K562 (cell line): ENCODE measurements around the gene SF3B3. TPM values are rescaled to one million over a fixed set of nuclear protein-coding genes. Genes with fewer than 3 reads are reported as not detected.

Experiments used
- ATAC-seq: fragments of 200-7000 bp; cut with Tn5 transposase; 3 replicates; pipeline ENCODE4 v1.9.1; 2020; ENCODE audit warnings: moderate library complexity
- BruUV-seq: library from RNA; stranded (reverse); fragments of 400-500 nt; replicated peaks from 2 replicates; lab custom pipeline; 2021; lab: Mats Ljungman, UMichigan
- CTCF ChIA-PET: fragments of 300-600 bp; formaldehyde crosslinking; extraction: SDS; loops from one replicate; lab custom pipeline; 2021; ENCODE audit warnings: low intra/inter-chr PET ratio; lab: Yijun Ruan, JAX
- POLR2A ChIA-PET: fragments of 300-600, 350-650 bp; sonication (Branson Sonifier 250); formaldehyde crosslinking; extraction: SDS; loops from one replicate; lab custom pipeline; 2021; ENCODE audit warnings: antibody characterized with exemption, inconsistent platforms; lab: Yijun Ruan, JAX
- DNase-seq, 4 experiments: peaks; one replicate each; pipeline versions ENCODE4 v3.0.0 to v3.0.0-alpha.2; 2011 to 2018; ENCODE audit warnings: low spot score in 3 of 4, mixed read lengths in 3 of 4; ENCODE audit errors: extremely low read depth in 1 of 4
- FAIRE-seq: peaks from 2 replicates; lab custom pipeline; 2011; peaks lifted over from hg19 to GRCh38; lab: Jason Lieb, UNC
- H2AFZ ChIP-seq: 2 replicates; pipeline ENCODE4 v1.6.0; 2011; ENCODE audit warnings: low read depth, low read length, control low read depth, inconsistent platforms
- H3K27ac ChIP-seq: fragments of 200-600 bp; 3 replicates; pipeline ENCODE4 v1.8.0; 2011; ENCODE audit warnings: low read depth, mild to moderate bottlenecking, control low read depth, inconsistent platforms, low read length, moderate library complexity, mixed read lengths; ENCODE audit errors: extremely low read depth
- H3K27me3 ChIP-seq, 2 experiments: fragments of 300-600 bp in 1 of 2; 2 replicates in 1 of 2; 3 replicates in 1 of 2; pipeline versions ENCODE4 v1.6.0 to v1.8.0; 2011; ENCODE audit warnings: inconsistent platforms in 2 of 2, low read length in 2 of 2, mild to moderate bottlenecking in 1 of 2, mixed read lengths in 1 of 2, moderate library complexity in 1 of 2; ENCODE audit not compliant: control insufficient read depth in 2 of 2, insufficient read depth in 2 of 2
- H3K36me3 ChIP-seq: fragments of 300-600 bp; 3 replicates; pipeline ENCODE4 v1.8.0; 2011; ENCODE audit warnings: mild to moderate bottlenecking, low read length, inconsistent platforms; ENCODE audit not compliant: control insufficient read depth, insufficient read depth
- H3K4me1 ChIP-seq, 2 experiments: fragments of 200-600 bp in 1 of 2; replicated peaks in 1 of 2; 2 replicates in 1 of 2; 3 replicates in 1 of 2; pipeline versions ENCODE4 v1.5.1 to v1.8.0; 2011; ENCODE audit warnings: inconsistent platforms in 2 of 2, low read length in 2 of 2, mild to moderate bottlenecking in 1 of 2, mixed read lengths in 1 of 2, moderate library complexity in 1 of 2; ENCODE audit not compliant: control insufficient read depth in 2 of 2, insufficient read depth in 2 of 2
- H3K4me2 ChIP-seq: 2 replicates; pipeline ENCODE4 v1.6.1; 2011; ENCODE audit warnings: low read length, control low read depth, inconsistent platforms, mixed read lengths; ENCODE audit not compliant: insufficient read depth
- H3K4me3 ChIP-seq: fragments of 200-600 bp; sonication (generic), shearing (Covaris generic); 2 replicates; pipeline ENCODE4 v1.5.1; 2016; ENCODE audit warnings: control low read depth, inconsistent platforms
- H3K79me2 ChIP-seq: fragments of 200-600 bp; 3 replicates; pipeline ENCODE4 v1.8.0; 2011; ENCODE audit warnings: low read length, inconsistent platforms; ENCODE audit not compliant: control insufficient read depth, insufficient read depth
- H3K9ac ChIP-seq, 2 experiments: 2 replicates each; pipeline versions ENCODE4 v1.6.0 to v1.6.1; 2011; ENCODE audit warnings: low read depth in 2 of 2, low read length in 2 of 2, control low read depth in 1 of 2, inconsistent platforms in 1 of 2, mild to moderate bottlenecking in 1 of 2, mixed read lengths in 1 of 2; ENCODE audit not compliant: insufficient read depth in 1 of 2
- H3K9me1 ChIP-seq: one replicate; pipeline ENCODE4 v1.6.0; 2011; ENCODE audit warnings: inconsistent platforms, mild to moderate bottlenecking, low read length, moderate library complexity; ENCODE audit not compliant: control insufficient read depth, insufficient read depth
- H3K9me3 ChIP-seq: replicated peaks from 2 replicates; pipeline ENCODE4 v1.5.1; 2011; ENCODE audit warnings: low read depth, low read length, inconsistent platforms; ENCODE audit not compliant: control insufficient read depth, insufficient read depth
- H4K20me1 ChIP-seq: replicated peaks from 2 replicates; pipeline ENCODE4 v1.6.1; 2011; ENCODE audit warnings: low read length, inconsistent platforms, mixed read lengths; ENCODE audit not compliant: control insufficient read depth, insufficient read depth
- NFYB ChIP-seq: IDR thresholded peaks from 2 replicates; pipeline ENCODE4 v1.6.1; 2011; ENCODE audit warnings: mild to moderate bottlenecking, moderate library complexity; ENCODE audit not compliant: insufficient read length; ENCODE audit errors: extremely low read depth
- POLR2AphosphoS5 ChIP-seq: IDR thresholded peaks from 2 replicates; pipeline ENCODE4 v1.6.1; 2011; ENCODE audit warnings: mild to moderate bottlenecking, low read depth, low read length, moderate library complexity; ENCODE audit not compliant: control insufficient read depth, insufficient read depth
- RBFOX2 ChIP-seq: fragments of 200-400 bp; formaldehyde crosslinking; IDR thresholded peaks from 2 replicates; pipeline ENCODE4 v1.6.1; 2017; ENCODE audit warnings: low read depth, mild to moderate bottlenecking, low read length, moderate library complexity
- SAFB ChIP-seq: fragments of 200-400 bp; formaldehyde crosslinking; IDR thresholded peaks from 2 replicates; pipeline ENCODE4 v1.6.1; 2017; ENCODE audit warnings: low read depth, low read length, borderline replicate concordance
- ZSCAN32 ChIP-seq: fragments of 450-650 bp; formaldehyde crosslinking; IDR thresholded peaks from 2 replicates; pipeline ENCODE4 v1.4.0; 2020; ENCODE audit warnings: mild to moderate bottlenecking, moderate library complexity
- WGBS: fragments of 100-300 bp; shearing (Covaris generic); methylation state at CpG from one replicate; pipeline ENCODE4 v1.1.6; 2016; ENCODE audit warnings: low coverage, mixed read lengths; ENCODE audit not compliant: insufficient coverage; ENCODE audit errors: missing lambda C conversion rate; 5-methylcytosine and 5-hydroxymethylcytosine counted together
- in situ Hi-C: fragments of 300-500 bp; cut with MboI; formaldehyde crosslinking; loops from 4 replicates; pipeline ENCODE4 v1.15.0; 2018; ENCODE audit warnings: inconsistent platforms, mixed read lengths
- intact Hi-C: fragments of 100-400 bp; cut with micrococcal nuclease; formaldehyde crosslinking; loops from 2 replicates; pipeline ENCODE4 v1.14.2; 2022
- polyA plus RNA-seq, 8 experiments: library from polyadenylated mRNA; depleted of rRNA in 4 of 8; stranded (reverse) in 5 of 8; unstranded in 3 of 8; fragments of >200 nt; fragmentation: Nextera tagmentation in 2 of 8; fragmentation: Illumina TruSeq in 1 of 8; extraction: Ambion mirVana in 2 of 8; extraction: Trizol in 1 of 8; gene quantifications; 2 replicates each; pipeline versions ENCODE4 v1.2.1 to v1.2.3, GENCODE V29; 2011 to 2014; ENCODE audit warnings: inconsistent platforms in 1 of 8, missing spikeins in 1 of 8
- total RNA-seq, 7 experiments: library from RNA; depleted of rRNA in 6 of 7; stranded (reverse); fragments of >200 nt in 6 of 7; fragmentation: Illumina TruSeq in 2 of 7; extraction: Trizol in 2 of 7; gene quantifications; 2 replicates each; pipeline versions ENCODE4 v1.2.1 to v1.2.3, GENCODE V29; 2011 to 2021; ENCODE audit warnings: low replicate concordance in 1 of 7
- TF ChIP-seq, protein P1 (sequence below), 2 experiments: IDR thresholded peaks; 2 replicates each; pipeline ENCODE4 v1.6.1; 2012; ENCODE audit warnings: improper control_type of control experiment in 2 of 2, low read depth in 2 of 2, low read length in 2 of 2, borderline replicate concordance in 1 of 2

The SF3B3 gene
- total and polyA plus RNA-seq, 9 of the 15 experiments (the other 6 are each of a cell fraction or from before 2014, with no cell fraction given), result 98.9 to 546 (median 221) TPM

GRCh38 chr16:70605283-70605657 is 81.7 kb downstream of the SF3B3 start:
- in situ Hi-C loops (no loop called here), intact Hi-C loops (no loop called here)
- DNase-seq, result no peak
- H4K20me1 ChIP-seq, result 0 out of 2 replicates have a peak, but pooled peaks cover 3% of the 10 kb centered on the region
- H3K4me3 ChIP-seq, result no peak overlapping the region
- H2AFZ ChIP-seq, result no peak overlapping the region
- H3K4me1 ChIP-seq, result peaks cover 0 to 3% of the 10 kb centered on the region in 2 experiments; a peak in 1 of 5 replicates
- no peaks in the 10 kb centered on the region for H3K36me3 ChIP-seq
- no peak overlapping the region for H3K4me2 ChIP-seq
- no peak overlapping the region for H3K27ac ChIP-seq
- H3K9ac ChIP-seq, result no peak overlapping the region
- no peaks in the 10 kb centered on the region for H3K9me3 ChIP-seq
- ATAC-seq, result no peak
- no peak for TF ChIP-seq RBFOX2
- TF ChIP-seq, protein P1, sequence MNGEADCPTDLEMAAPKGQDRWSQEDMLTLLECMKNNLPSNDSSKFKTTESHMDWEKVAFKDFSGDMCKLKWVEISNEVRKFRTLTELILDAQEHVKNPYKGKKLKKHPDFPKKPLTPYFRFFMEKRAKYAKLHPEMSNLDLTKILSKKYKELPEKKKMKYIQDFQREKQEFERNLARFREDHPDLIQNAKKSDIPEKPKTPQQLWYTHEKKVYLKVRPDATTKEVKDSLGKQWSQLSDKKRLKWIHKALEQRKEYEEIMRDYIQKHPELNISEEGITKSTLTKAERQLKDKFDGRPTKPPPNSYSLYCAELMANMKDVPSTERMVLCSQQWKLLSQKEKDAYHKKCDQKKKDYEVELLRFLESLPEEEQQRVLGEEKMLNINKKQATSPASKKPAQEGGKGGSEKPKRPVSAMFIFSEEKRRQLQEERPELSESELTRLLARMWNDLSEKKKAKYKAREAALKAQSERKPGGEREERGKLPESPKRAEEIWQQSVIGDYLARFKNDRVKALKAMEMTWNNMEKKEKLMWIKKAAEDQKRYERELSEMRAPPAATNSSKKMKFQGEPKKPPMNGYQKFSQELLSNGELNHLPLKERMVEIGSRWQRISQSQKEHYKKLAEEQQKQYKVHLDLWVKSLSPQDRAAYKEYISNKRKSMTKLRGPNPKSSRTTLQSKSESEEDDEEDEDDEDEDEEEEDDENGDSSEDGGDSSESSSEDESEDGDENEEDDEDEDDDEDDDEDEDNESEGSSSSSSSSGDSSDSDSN (IDR thresholded peaks at IDR 0.05; ENCODE audit: borderline replicate concordance in 1 of 2, low read depth in 2 of 2, low read length in 2 of 2), result no peak
- no peak for TF ChIP-seq NFYB
- TF ChIP-seq POLR2AphosphoS5, result no peak
- TF ChIP-seq ZSCAN32 (CRISPR knock-in tag), result no peak
- no peak for TF ChIP-seq SAFB
- no peak for FAIRE-seq
- ChIA-PET CTCF (no interaction called here), POLR2A (interaction anchor here (1.0 kb wide), 1 partner anchor 61 kb away, joined by 3 read pairs; no protein-coding TSS in a partner anchor)
- no TSS peak for BruUV-seq
- H3K79me2 ChIP-seq, result no peaks in the 10 kb centered on the region
- H3K27me3 ChIP-seq, result peaks cover 14 to 41% of the 10 kb centered on the region in 2 experiments; a peak in 4 of 5 replicates
- WGBS, result 0% methylated on average over 1 of the region's 1 CpG
- no peaks in the 10 kb centered on the region for H3K9me1 ChIP-seq
